ENCODE results near the gene UFD1. TPM values are rescaled to one million over a fixed set of nuclear protein-coding genes. Genes with fewer than 3 reads are reported as not detected.

Gene UFD1
- total RNA-seq, 6 donors from 2014 or later: 21.0 to 52.1 (median 29.1) TPM

- no peak overlapping the region for H3K4me3 ChIP-seq
- H3K27me3 ChIP-seq: no peaks in the 10 kb centered on the region
- DNase-seq (no peak), ATAC-seq (ENCODE audit: low FRiP score in 2 of 2) (no peak)
- TF ChIP-seq EP300 (IDR thresholded peaks at IDR 0.05) (no peak), POLR2AphosphoS5 (IDR thresholded peaks at IDR 0.05) (no peak), POLR2A (IDR thresholded peaks at IDR 0.05) (no peak), CTCF (IDR thresholded peaks at IDR 0.05) (no peak)
- H3K27ac ChIP-seq: no peak overlapping the region
- WGBS, 2 donors: 81 to 82% methylated on average over 7 of the region's 7 CpGs
- no peaks in the 10 kb centered on the region for H3K9me3 ChIP-seq
- H3K36me3 ChIP-seq: no peaks in the 10 kb centered on the region
- H3K4me1 ChIP-seq: no peaks in the 10 kb centered on the region
These were observed 24.4 kb upstream of the UFD1 start for GRCh38 chr22:19503367-19503766.

GRCh38 chr22:19501897-19502447 is 23.0 kb upstream of the UFD1 start:
- 92 to 95% methylated on average over 3 of the region's 3 CpGs for WGBS, 2 donors
- ATAC-seq (ENCODE audit: low FRiP score in 2 of 2): no peak
- Histone ChIP-seq H3K27me3 (no peaks in the 10 kb centered on the region), H3K27ac (no peak overlapping the region), H3K36me3 (no peaks in the 10 kb centered on the region), H3K4me3 (no peak overlapping the region), H3K4me1 (peaks cover 0 to 2% (median 0%) of the 10 kb centered on the region in 4 donors), H3K9me3 (no peaks in the 10 kb centered on the region)
- DNase-seq: no peak
- TF ChIP-seq POLR2A (IDR thresholded peaks at IDR 0.05): no peak
- TF ChIP-seq POLR2AphosphoS5 (IDR thresholded peaks at IDR 0.05): no peak
- TF ChIP-seq CTCF (IDR thresholded peaks at IDR 0.05): no peak
- TF ChIP-seq EP300 (IDR thresholded peaks at IDR 0.05): no peak

- Histone ChIP-seq H3K27me3 (no peaks in the 10 kb centered on the region), H3K9me3 (no peaks in the 10 kb centered on the region), H3K4me3 (no peak overlapping the region), H3K27ac (no peak overlapping the region), H3K4me1 (peaks cover 0 to 2% (median 0%) of the 10 kb centered on the region in 4 donors), H3K36me3 (no peaks in the 10 kb centered on the region)
- 100% methylated on average over 3 of the region's 4 CpGs for WGBS, 2 donors
- DNase-seq: no peak
- TF ChIP-seq CTCF (IDR thresholded peaks at IDR 0.05): no peak
- no peak for TF ChIP-seq POLR2A (IDR thresholded peaks at IDR 0.05)
- no peak for TF ChIP-seq POLR2AphosphoS5 (IDR thresholded peaks at IDR 0.05)
- TF ChIP-seq EP300 (IDR thresholded peaks at IDR 0.05): no peak
- no peak for ATAC-seq (ENCODE audit: low FRiP score in 2 of 2)
These were observed 20.9 kb upstream of the UFD1 start for GRCh38 chr22:19499880-19500242.

- H3K4me1 ChIP-seq: peaks cover 0 to 2% (median 0%) of the 10 kb centered on the region in 4 donors
- TF ChIP-seq POLR2A (IDR thresholded peaks at IDR 0.05) (no peak), EP300 (IDR thresholded peaks at IDR 0.05) (no peak), POLR2AphosphoS5 (IDR thresholded peaks at IDR 0.05) (no peak), CTCF (IDR thresholded peaks at IDR 0.05) (no peak)
These were observed 20.4 kb upstream of the UFD1 start for GRCh38 chr22:19499236-19499879.

GRCh38 chr22:19498866-19499190 is 19.8 kb upstream of the UFD1 start:
- ATAC-seq (ENCODE audit: low FRiP score in 2 of 2): peak in 1 of 2 donors; percentile 14
- no peak overlapping the region for H3K27ac ChIP-seq
- peaks cover 0 to 2% (median 0%) of the 10 kb centered on the region in 4 donors for H3K4me1 ChIP-seq
- H3K4me3 ChIP-seq: no peak overlapping the region
- no peaks in the 10 kb centered on the region for H3K9me3 ChIP-seq
- no peaks in the 10 kb centered on the region for H3K27me3 ChIP-seq
- TF ChIP-seq POLR2A (IDR thresholded peaks at IDR 0.05): no peak
- no peak for TF ChIP-seq CTCF (IDR thresholded peaks at IDR 0.05)
- no peak for TF ChIP-seq EP300 (IDR thresholded peaks at IDR 0.05)
- no peak for TF ChIP-seq POLR2AphosphoS5 (IDR thresholded peaks at IDR 0.05)
- no peak for DNase-seq
- WGBS, 2 donors: 100% methylated on average over 3 of the region's 3 CpGs
- no peaks in the 10 kb centered on the region for H3K36me3 ChIP-seq

More at GRCh38 chr22:19499236-19499879, 20.4 kb upstream of the UFD1 start:
- H3K9me3 ChIP-seq: no peaks in the 10 kb centered on the region
- H3K4me3 ChIP-seq: no peak overlapping the region
- no peaks in the 10 kb centered on the region for H3K36me3 ChIP-seq
- 92 to 95% methylated on average over 4 to 7 of the region's 7 CpGs for WGBS, 2 donors
- DNase-seq (no peak), ATAC-seq (ENCODE audit: low FRiP score in 2 of 2) (peak in 1 of 2 donors; percentile 30)
- no peak overlapping the region for H3K27ac ChIP-seq
- H3K27me3 ChIP-seq: no peaks in the 10 kb centered on the region
